ENCODE results near the gene ADCY9. TPM values are rescaled to one million over a fixed set of nuclear protein-coding genes. Genes with fewer than 3 reads are reported as not detected.

ADCY9 gene
- total RNA-seq, 1 experiment from 2014 or later = 4.7 TPM

DNA sequence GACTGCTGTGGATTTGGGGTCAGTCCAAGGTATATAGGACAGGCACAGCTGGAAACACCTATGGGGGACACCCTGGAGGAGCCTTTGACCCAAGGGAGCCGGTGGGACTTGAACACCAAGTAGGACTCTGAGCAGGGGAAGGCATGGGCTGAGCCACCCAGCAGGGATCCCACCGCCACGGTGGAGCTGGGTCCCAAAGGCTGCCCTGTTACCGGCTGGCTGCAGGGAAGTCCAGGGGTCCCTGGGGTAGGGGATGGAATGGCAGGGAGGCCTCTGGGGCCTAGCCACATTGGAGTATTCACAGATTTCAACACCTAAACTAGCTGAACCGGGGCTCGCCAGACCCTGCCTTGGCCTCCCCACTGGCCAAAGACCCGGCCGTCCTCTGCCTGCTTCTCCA is 196.0 kb downstream of the ADCY9 start:
- H2AK5ac ChIP-seq (ENCODE audit: insufficient read length, low read length) = no peak overlapping the region
- no peak overlapping the region for H3K18ac ChIP-seq (ENCODE audit: insufficient read length, low read depth, low read length)
- H3K79me1 ChIP-seq (ENCODE audit: insufficient read depth, low read depth, low read length, poor library complexity, severe bottlenecking) = no peaks in the 10 kb centered on the region
- WGBS (ENCODE audit: extremely low coverage, insufficient read length, low lambda C conversion rate) = no CpG with 5 or more reads among the region's 8 CpGs
- TF ChIP-seq, protein P1, sequence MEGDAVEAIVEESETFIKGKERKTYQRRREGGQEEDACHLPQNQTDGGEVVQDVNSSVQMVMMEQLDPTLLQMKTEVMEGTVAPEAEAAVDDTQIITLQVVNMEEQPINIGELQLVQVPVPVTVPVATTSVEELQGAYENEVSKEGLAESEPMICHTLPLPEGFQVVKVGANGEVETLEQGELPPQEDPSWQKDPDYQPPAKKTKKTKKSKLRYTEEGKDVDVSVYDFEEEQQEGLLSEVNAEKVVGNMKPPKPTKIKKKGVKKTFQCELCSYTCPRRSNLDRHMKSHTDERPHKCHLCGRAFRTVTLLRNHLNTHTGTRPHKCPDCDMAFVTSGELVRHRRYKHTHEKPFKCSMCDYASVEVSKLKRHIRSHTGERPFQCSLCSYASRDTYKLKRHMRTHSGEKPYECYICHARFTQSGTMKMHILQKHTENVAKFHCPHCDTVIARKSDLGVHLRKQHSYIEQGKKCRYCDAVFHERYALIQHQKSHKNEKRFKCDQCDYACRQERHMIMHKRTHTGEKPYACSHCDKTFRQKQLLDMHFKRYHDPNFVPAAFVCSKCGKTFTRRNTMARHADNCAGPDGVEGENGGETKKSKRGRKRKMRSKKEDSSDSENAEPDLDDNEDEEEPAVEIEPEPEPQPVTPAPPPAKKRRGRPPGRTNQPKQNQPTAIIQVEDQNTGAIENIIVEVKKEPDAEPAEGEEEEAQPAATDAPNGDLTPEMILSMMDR (conservative IDR thresholded peaks at IDR 0.05) = no peak
- Mint-ChIP-seq H3K4me3 (no peak overlapping the region), H3K27me3 (ENCODE audit: low read depth) (peaks cover 9% of the 10 kb centered on the region), H3K36me3 (ENCODE audit: insufficient read depth in 1 of 3, low read depth in 3 of 3) (peaks cover 4 to 15% (median 6%) of the 10 kb centered on the region in 3 experiments), H3K9me3 (peaks cover 19 to 25% of the 10 kb centered on the region in 2 experiments), H3K4me1 (peaks cover 0 to 5% of the 10 kb centered on the region in 2 experiments; a peak in 2 of 4 replicates), H3K27ac (no peak overlapping the region)
- no peak overlapping the region for H3K4me2 ChIP-seq (ENCODE audit: insufficient read depth, insufficient read length, low read length)
- no peak overlapping the region for H4K5ac ChIP-seq (ENCODE audit: insufficient read length, low read depth, low read length)
- no peak overlapping the region for H2BK5ac ChIP-seq (ENCODE audit: insufficient read length, low read length)
- H2BK15ac ChIP-seq (ENCODE audit: low read depth, low read length) = no peak overlapping the region; the same call in 1 of the 2 replicates
- no peak overlapping the region for H2BK20ac ChIP-seq (ENCODE audit: low read depth, low read length, poor library complexity, severe bottlenecking)
- no peak overlapping the region for H2BK120ac ChIP-seq (ENCODE audit: low read depth, low read length, poor library complexity, severe bottlenecking)
- H3K9ac ChIP-seq (ENCODE audit: extremely low read depth, insufficient read length, low read length) = no peak overlapping the region
- H3K9me3 ChIP-seq (ENCODE audit: control insufficient read depth, low read depth, low read length) = no peaks in the 10 kb centered on the region
- no peaks in the 10 kb centered on the region for H3K23me2 ChIP-seq (ENCODE audit: insufficient read length, low read depth, low read length, poor library complexity, severe bottlenecking)
- no peaks in the 10 kb centered on the region for H3K27me3 ChIP-seq (ENCODE audit: insufficient read depth, low read length)
- no peak overlapping the region for H4K8ac ChIP-seq (replicated peaks; ENCODE audit: insufficient read length, low read depth, low read length)
- no peak overlapping the region for H3K14ac ChIP-seq (ENCODE audit: insufficient read depth, low read length)
- no peaks in the 10 kb centered on the region for H3K79me2 ChIP-seq (ENCODE audit: insufficient read depth, low read length)
- no peaks in the 10 kb centered on the region for H3K4me1 ChIP-seq (ENCODE audit: insufficient read depth, low read length)
- H4K91ac ChIP-seq (ENCODE audit: insufficient read length, low read depth, low read length) = no peak overlapping the region
- no peak overlapping the region for H3K27ac ChIP-seq (ENCODE audit: insufficient read length, low read depth, low read length)
- no peak overlapping the region for H2BK12ac ChIP-seq (ENCODE audit: insufficient read length, low read depth, low read length)
- no peaks in the 10 kb centered on the region for H4K20me1 ChIP-seq (ENCODE audit: control insufficient read depth, insufficient read depth, insufficient read length)
- DNase-seq = no peak
- H3K23ac ChIP-seq (ENCODE audit: insufficient read length, low read depth, low read length) = no peak overlapping the region
- H3T11ph ChIP-seq (ENCODE audit: low read length) = no peak overlapping the region
- H3K4ac ChIP-seq (ENCODE audit: low read depth, low read length) = no peak overlapping the region
- H2AFZ ChIP-seq (ENCODE audit: low read length) = no peak overlapping the region
- H3K56ac ChIP-seq (ENCODE audit: insufficient read length, low read depth, low read length) = no peak overlapping the region

Data from H9 (cell line).